ENCODE measurements around the gene ARL11. TPM values are rescaled to one million over a fixed set of nuclear protein-coding genes. Genes with fewer than 3 reads are reported as not detected.

ARL11 gene
- total and polyA plus RNA-seq, 4 donors = 0.08 to 1.8 (median 1.4) TPM

Other genes with a start within 250 kb of the ARL11 start
- gene CAB39L, start 184.4 kb upstream of the ARL11 start, total RNA-seq = 10 to 100 TPM; 25.1 to 27.7 TPM
- 10 to 100 TPM; 19.3 to 33.5 TPM for gene CAB39L, start 184.4 kb upstream of the ARL11 start, polyA plus RNA-seq
- gene SETDB2, start 184.2 kb upstream of the ARL11 start, total RNA-seq = 10 to 100 TPM in 1 of 2 donors, 1 to 10 TPM in 1; 8.8 to 13.3 TPM
- 1 to 10 TPM; 4.7 to 9.4 TPM for gene SETDB2, start 184.2 kb upstream of the ARL11 start, polyA plus RNA-seq
- 10 to 100 TPM; 58.4 to 72.1 TPM for gene PHF11, start 132.6 kb upstream of the ARL11 start, total RNA-seq
- 10 to 100 TPM; 29.9 to 96.7 TPM for gene PHF11, start 132.6 kb upstream of the ARL11 start, polyA plus RNA-seq
- 10 to 100 TPM; 12.7 to 21.6 TPM for gene RCBTB1, start 42.9 kb upstream of the ARL11 start, total RNA-seq
- 10 to 100 TPM; 10.3 to 12.6 TPM for gene RCBTB1, start 42.9 kb upstream of the ARL11 start, polyA plus RNA-seq
- gene EBPL, start 63.0 kb downstream of the ARL11 start, total RNA-seq = 10 to 100 TPM; 24.2 to 36.4 TPM
- 10 to 100 TPM; 23.7 to 31.7 TPM for gene EBPL, start 63.0 kb downstream of the ARL11 start, polyA plus RNA-seq
- gene KPNA3, start 164.2 kb downstream of the ARL11 start, total RNA-seq = 10 to 100 TPM; 29.3 to 29.9 TPM
- 10 to 100 TPM; 11.6 to 22.7 TPM for gene KPNA3, start 164.2 kb downstream of the ARL11 start, polyA plus RNA-seq